Mesenchymal stem cell (in vitro differentiated cells and primary cell): Measurements from ENCODE around the gene ATP8B4.

Experiments
- DNase-seq: peaks from one replicate; pipeline ENCODE4 v3.0.0-alpha.2; 2013
- H2AFZ ChIP-seq: one replicate; pipeline ENCODE4 v1.6.1; 2013; ENCODE audit warnings: low read depth, mild to moderate bottlenecking, control low read depth, inconsistent platforms, low read length, moderate library complexity
- H2AK5ac ChIP-seq: 2 replicates; pipeline ENCODE4 v1.6.1; 2013; ENCODE audit warnings: low read length, moderate library complexity, mild to moderate bottlenecking, inconsistent platforms; ENCODE audit not compliant: severe bottlenecking
- H2BK120ac ChIP-seq: one replicate; pipeline ENCODE4 v1.6.1; 2013; ENCODE audit warnings: low read depth, mild to moderate bottlenecking, inconsistent platforms, low read length, moderate library complexity
- H2BK12ac ChIP-seq, 2 experiments: one replicate each; pipeline ENCODE4 v1.6.1; 2013; ENCODE audit warnings: inconsistent platforms in 2 of 2, low read length in 2 of 2, mild to moderate bottlenecking in 2 of 2, moderate library complexity in 2 of 2, control low read depth in 1 of 2
- H2BK15ac ChIP-seq: one replicate; pipeline ENCODE4 v1.6.1; 2013; ENCODE audit warnings: mild to moderate bottlenecking, low read depth, inconsistent platforms; ENCODE audit not compliant: poor library complexity, severe bottlenecking
- H2BK5ac ChIP-seq: 2 replicates; pipeline ENCODE4 v1.6.1; 2013; ENCODE audit warnings: low read depth, mild to moderate bottlenecking, low read length, control low read depth, inconsistent platforms; ENCODE audit not compliant: poor library complexity, severe bottlenecking
- H3K14ac ChIP-seq, 2 experiments: one replicate each; pipeline ENCODE4 v1.6.1; 2013; ENCODE audit warnings: inconsistent platforms in 2 of 2, low read length in 2 of 2, control low read depth in 1 of 2, mild to moderate bottlenecking in 1 of 2, moderate library complexity in 1 of 2
- H3K18ac ChIP-seq, 2 experiments: one replicate each; pipeline ENCODE4 v1.6.1; 2013; ENCODE audit warnings: inconsistent platforms in 2 of 2, low read length in 2 of 2, control low read depth in 1 of 2, low read depth in 1 of 2, mild to moderate bottlenecking in 1 of 2
- H3K23ac ChIP-seq, 2 experiments: one replicate each; pipeline ENCODE4 v1.6.1; 2013; ENCODE audit warnings: inconsistent platforms in 2 of 2, low read length in 2 of 2, mild to moderate bottlenecking in 2 of 2, moderate library complexity in 2 of 2, control low read depth in 1 of 2
- H3K27ac ChIP-seq: 2 replicates; pipeline ENCODE4 v1.5.1; 2013; ENCODE audit warnings: mild to moderate bottlenecking, moderate library complexity, low read length, control low read depth, inconsistent platforms; ENCODE audit not compliant: poor library complexity, severe bottlenecking
- H3K27me3 ChIP-seq, 2 experiments: 2 replicates each; pipeline versions ENCODE4 v1.6.1 to v1.7.0; 2013; ENCODE audit warnings: low read length in 2 of 2, mild to moderate bottlenecking in 2 of 2, moderate library complexity in 2 of 2, control low read depth in 1 of 2, inconsistent platforms in 1 of 2; ENCODE audit not compliant: control insufficient read depth in 1 of 2, insufficient read depth in 1 of 2
- H3K36me3 ChIP-seq, 2 experiments: 2 replicates each; pipeline versions ENCODE4 v1.6.1 to v1.7.0; 2013; ENCODE audit warnings: low read length in 2 of 2, control low read depth in 1 of 2, inconsistent platforms in 1 of 2, low read depth in 1 of 2, mild to moderate bottlenecking in 1 of 2; ENCODE audit not compliant: insufficient read depth in 2 of 2, control insufficient read depth in 1 of 2
- H3K4ac ChIP-seq, 2 experiments: one replicate each; pipeline ENCODE4 v1.6.1; 2013; ENCODE audit warnings: inconsistent platforms in 2 of 2, low read length in 2 of 2, mild to moderate bottlenecking in 2 of 2, moderate library complexity in 2 of 2, control low read depth in 1 of 2, low read depth in 1 of 2
- H3K4me1 ChIP-seq: 2 replicates; pipeline ENCODE4 v1.6.1; 2013; ENCODE audit warnings: low read depth, low read length, control low read depth; ENCODE audit not compliant: control insufficient read depth, insufficient read depth
- H3K4me2 ChIP-seq: 2 replicates; pipeline ENCODE4 v1.6.1; 2013; ENCODE audit warnings: low read length, mild to moderate bottlenecking, inconsistent platforms; ENCODE audit not compliant: poor library complexity, severe bottlenecking
- H3K4me3 ChIP-seq, 2 experiments: 2 replicates each; pipeline versions ENCODE4 v1.5.1 to v1.7.0; 2013; ENCODE audit warnings: low read length in 2 of 2, mild to moderate bottlenecking in 2 of 2, control low read depth in 1 of 2, low read depth in 1 of 2; ENCODE audit not compliant: insufficient read depth in 1 of 2
- H3K79me1 ChIP-seq: replicated peaks from 2 replicates; pipeline ENCODE4 v1.6.1; 2013; ENCODE audit warnings: mild to moderate bottlenecking, control low read depth, low read length, inconsistent platforms; ENCODE audit not compliant: poor library complexity, severe bottlenecking
- H3K9ac ChIP-seq: 2 replicates; pipeline ENCODE4 v1.7.0; 2013; ENCODE audit warnings: mild to moderate bottlenecking, low read length, moderate library complexity
- H3K9me3 ChIP-seq: 2 replicates; pipeline ENCODE4 v1.7.0; 2013; ENCODE audit warnings: mild to moderate bottlenecking, low read length; ENCODE audit not compliant: control insufficient read depth
- H4K8ac ChIP-seq: one replicate; pipeline ENCODE4 v1.6.1; 2013; ENCODE audit warnings: inconsistent platforms, mild to moderate bottlenecking, low read length, moderate library complexity
- H4K91ac ChIP-seq: one replicate; pipeline ENCODE4 v1.6.1; 2013; ENCODE audit warnings: mild to moderate bottlenecking, low read length, inconsistent platforms
- WGBS: methylation state at CpG from one replicate; pipeline ENCODE4 v1.1.7; 2013; ENCODE audit warnings: mixed read lengths; 5-methylcytosine and 5-hydroxymethylcytosine counted together

ATP8B4 gene

DNA sequence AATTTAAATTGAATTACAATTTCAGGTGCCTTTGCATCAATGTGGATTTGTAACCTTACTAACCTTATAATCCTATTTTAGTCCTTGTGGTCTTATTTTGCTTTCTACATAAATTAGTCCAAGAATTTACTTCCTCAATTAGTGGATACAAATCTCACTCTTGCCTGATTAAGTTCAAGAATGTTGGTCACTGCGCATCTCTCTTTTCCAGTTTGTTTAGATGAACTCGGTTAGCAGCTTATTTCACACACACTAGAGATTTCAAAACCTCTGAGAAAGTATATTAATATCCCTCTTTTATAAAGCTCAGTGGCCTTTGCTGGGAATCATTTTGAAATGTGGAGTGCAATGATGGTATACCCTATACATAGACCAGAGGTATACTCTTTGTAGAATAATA is 254.8 kb downstream of the ATP8B4 start:
- Histone ChIP-seq H2BK12ac (no peak overlapping the region), H3K23ac (no peak overlapping the region), H3K9me3 (peaks cover 16% of the 10 kb centered on the region), H3K27me3 (no peaks in the 10 kb centered on the region), H4K91ac (no peak overlapping the region), H3K36me3 (peaks cover 0 to 33% of the 10 kb centered on the region in 2 experiments), H3K14ac (no peak overlapping the region), H3K9ac (peak overlapping the region; percentile 73), H3K79me1 (no peaks in the 10 kb centered on the region), H3K4ac (no peak overlapping the region), H3K4me2 (no peak overlapping the region), H2AFZ (no peak overlapping the region), H2BK15ac (no peak overlapping the region), H3K4me3 (no peak overlapping the region), H2BK120ac (no peak overlapping the region), H2AK5ac (no peak overlapping the region), H3K18ac (no peak overlapping the region), H2BK5ac (no peak overlapping the region), H3K4me1 (no peaks in the 10 kb centered on the region), H4K8ac (no peak overlapping the region), H3K27ac (no peak overlapping the region)
- WGBS: 100% methylated on average over 1 of the region's 2 CpGs
- peak; percentile 55 for DNase-seq

DNA sequence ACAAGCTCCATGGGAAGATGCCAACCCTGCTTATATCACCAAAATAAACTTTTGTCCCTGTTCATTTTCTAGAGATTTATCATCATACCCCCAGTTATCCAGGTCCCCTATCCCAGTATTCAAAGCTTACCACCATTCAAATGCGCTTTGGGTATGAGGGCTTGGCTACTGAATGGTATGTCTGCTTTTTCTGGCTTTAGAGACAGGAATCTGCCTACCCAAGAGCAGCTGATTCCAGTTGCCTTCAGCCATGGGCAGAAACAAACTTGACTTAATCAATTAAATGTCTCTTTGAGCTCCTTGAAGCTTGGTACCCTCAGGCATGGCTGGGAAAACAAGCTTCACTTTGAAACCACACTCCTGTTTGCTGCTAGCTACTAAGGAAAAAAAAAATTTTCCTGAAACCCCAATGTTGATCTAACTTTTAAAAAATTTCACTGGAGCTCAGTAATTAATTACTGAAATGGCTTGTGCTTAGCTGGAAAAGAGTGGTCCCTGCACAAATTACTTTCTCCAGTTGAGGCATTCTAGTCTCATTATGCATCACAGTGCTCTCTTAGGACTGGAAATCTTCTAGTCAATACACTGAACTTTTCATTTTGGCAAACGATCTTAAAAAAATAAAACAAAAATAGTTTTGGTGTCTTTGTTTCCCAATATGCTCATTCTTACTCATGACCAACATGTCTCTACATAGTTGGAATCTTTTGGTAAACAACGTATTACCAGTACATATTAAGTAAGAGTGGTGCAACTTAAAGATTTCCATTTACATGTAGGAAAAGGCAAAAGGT is 255.4 kb downstream of the ATP8B4 start:
- peaks cover 0 to 35% of the 10 kb centered on the region in 2 experiments for H3K36me3 ChIP-seq
- peak overlapping the region; percentile 89 for H3K9ac ChIP-seq
- H3K4me3 ChIP-seq: no peak overlapping the region
- no peaks in the 10 kb centered on the region for H3K79me1 ChIP-seq
- no peak overlapping the region for H3K23ac ChIP-seq
- H3K4me1 ChIP-seq: no peaks in the 10 kb centered on the region
- 100% methylated on average over 2 of the region's 3 CpGs for WGBS
- peak overlapping the region in 1 of 2 experiments; percentile 1 for H3K4ac ChIP-seq
- H2BK120ac ChIP-seq: peak overlapping the region; percentile 11
- H3K4me2 ChIP-seq: no peak overlapping the region
- H4K8ac ChIP-seq: no peak overlapping the region
- peaks cover 16% of the 10 kb centered on the region for H3K9me3 ChIP-seq
- DNase-seq: peak; percentile 72
- no peak overlapping the region for H4K91ac ChIP-seq
- no peak overlapping the region for H2BK5ac ChIP-seq
- H3K14ac ChIP-seq: no peak overlapping the region
- no peak overlapping the region for H3K27ac ChIP-seq
- H3K18ac ChIP-seq: peak overlapping the region in 1 of 2 experiments; percentile 19
- no peak overlapping the region for H2BK12ac ChIP-seq
- no peaks in the 10 kb centered on the region for H3K27me3 ChIP-seq
- no peak overlapping the region for H2AFZ ChIP-seq
- H2BK15ac ChIP-seq: no peak overlapping the region
- no peak overlapping the region for H2AK5ac ChIP-seq

DNA sequence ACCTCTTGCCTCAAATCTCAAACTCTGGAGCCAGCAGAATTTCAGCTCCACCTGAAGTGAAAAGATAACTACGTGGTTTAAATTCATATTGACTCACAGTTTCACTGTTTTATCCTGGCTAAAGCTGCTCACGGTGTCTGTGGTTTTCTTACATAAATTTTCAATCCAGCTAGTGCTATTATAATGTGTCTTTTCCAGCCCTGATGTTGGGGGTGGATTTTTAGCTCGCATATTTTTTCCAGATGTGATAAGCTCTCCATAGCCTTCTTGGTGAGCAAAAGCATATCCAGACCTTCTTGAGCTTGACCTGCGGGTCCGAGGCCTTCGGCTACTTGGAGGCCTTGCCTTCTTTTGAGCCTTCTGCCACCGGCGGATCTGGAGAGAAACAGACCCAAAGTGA is 258.9 kb downstream of the ATP8B4 start:
- no peak overlapping the region for H3K27ac ChIP-seq
- H3K4ac ChIP-seq: no peak overlapping the region
- H3K14ac ChIP-seq: peak overlapping the region in 1 of 2 experiments; percentile 15
- H3K4me2 ChIP-seq: no peak overlapping the region
- no peak overlapping the region for H2BK15ac ChIP-seq
- H3K23ac ChIP-seq: no peak overlapping the region
- H2AK5ac ChIP-seq: no peak overlapping the region
- H3K9me3 ChIP-seq: peaks cover 1% of the 10 kb centered on the region
- no peak overlapping the region for H3K4me3 ChIP-seq
- H2BK12ac ChIP-seq: peak overlapping the region in 1 of 2 experiments; percentile 39
- WGBS: 95% methylated on average over 6 of the region's 8 CpGs
- no peak for DNase-seq
- H3K36me3 ChIP-seq: peaks cover 0 to 20% of the 10 kb centered on the region in 2 experiments
- no peak overlapping the region for H4K91ac ChIP-seq
- H3K79me1 ChIP-seq: no peaks in the 10 kb centered on the region
- H3K18ac ChIP-seq: peak overlapping the region; percentile 33 to 57
- H4K8ac ChIP-seq: no peak overlapping the region
- peak overlapping the region; percentile 92 for H3K9ac ChIP-seq
- H2BK5ac ChIP-seq: no peak overlapping the region
- no peaks in the 10 kb centered on the region for H3K27me3 ChIP-seq
- no peak overlapping the region for H2BK120ac ChIP-seq
- no peak overlapping the region for H2AFZ ChIP-seq
- no peaks in the 10 kb centered on the region for H3K4me1 ChIP-seq

DNA sequence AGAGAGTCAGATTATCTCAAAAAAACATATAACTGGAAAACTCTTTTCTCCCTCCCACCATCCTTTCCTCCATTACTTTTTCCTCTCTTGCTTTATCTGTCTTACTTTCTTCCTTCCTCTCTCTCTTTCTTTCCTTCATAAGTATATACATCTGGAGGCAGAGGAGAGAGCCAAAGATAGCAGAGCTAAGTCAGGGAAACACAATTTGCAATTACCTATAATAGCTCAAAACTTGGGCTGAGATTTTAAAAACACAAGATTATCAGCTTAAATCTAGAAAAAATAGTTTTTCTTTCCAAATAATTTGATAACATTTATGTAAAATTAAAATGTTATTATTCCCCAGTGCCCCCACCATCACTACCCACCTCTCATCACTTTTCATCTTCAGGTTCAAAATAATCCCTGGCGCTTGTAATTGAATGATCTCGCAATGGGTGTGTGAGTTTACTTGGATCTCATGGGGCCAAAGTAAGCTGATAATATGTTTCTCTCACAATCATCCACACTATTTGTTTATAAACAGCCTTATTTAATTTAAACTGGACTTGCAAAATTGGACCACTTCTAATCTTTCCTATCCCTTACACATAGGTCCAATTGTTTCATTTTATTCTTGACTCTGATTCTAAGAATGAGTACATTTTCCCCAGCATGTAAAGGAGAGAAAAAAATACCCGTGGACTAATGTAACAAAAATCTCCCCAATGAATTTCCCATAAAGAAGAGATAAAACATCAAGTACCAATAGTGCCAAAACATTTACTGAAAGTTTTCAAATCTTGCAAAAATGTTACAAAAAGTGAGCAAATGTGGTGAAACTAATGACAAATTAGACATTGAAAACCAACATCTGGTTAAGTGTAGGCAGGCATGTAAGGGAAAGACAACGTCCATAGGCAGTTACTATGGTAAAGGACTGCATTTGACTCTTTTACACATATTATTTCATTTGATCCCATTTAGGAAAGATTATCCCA is 261.2 kb downstream of the ATP8B4 start:
- Histone ChIP-seq H3K4me2 (no peak overlapping the region), H3K4ac (no peak overlapping the region), H2BK12ac (no peak overlapping the region), H3K23ac (no peak overlapping the region), H3K9ac (peak overlapping the region; percentile 92), H3K27me3 (no peaks in the 10 kb centered on the region), H3K9me3 (no peaks in the 10 kb centered on the region), H3K36me3 (peaks cover 0 to 33% of the 10 kb centered on the region in 2 experiments), H3K79me1 (no peaks in the 10 kb centered on the region), H2AK5ac (no peak overlapping the region), H2BK5ac (no peak overlapping the region), H3K27ac (no peak overlapping the region), H3K4me1 (no peaks in the 10 kb centered on the region), H3K14ac (no peak overlapping the region), H4K8ac (no peak overlapping the region), H3K4me3 (peak overlapping the region in 1 of 2 experiments; percentile 55), H2AFZ (no peak overlapping the region), H2BK15ac (no peak overlapping the region), H4K91ac (no peak overlapping the region), H2BK120ac (no peak overlapping the region), H3K18ac (no peak overlapping the region)
- DNase-seq: no peak
- WGBS: no CpG with 5 or more reads among the region's 4 CpGs
